Measurements from ENCODE around the gene PAXIP1.
"Not testable (repeated sequence)": the region's sequence is repeated elsewhere in the genome, so short reads cannot be mapped to it uniquely, and the experiment has no call there.

The PAXIP1 gene, protein sequence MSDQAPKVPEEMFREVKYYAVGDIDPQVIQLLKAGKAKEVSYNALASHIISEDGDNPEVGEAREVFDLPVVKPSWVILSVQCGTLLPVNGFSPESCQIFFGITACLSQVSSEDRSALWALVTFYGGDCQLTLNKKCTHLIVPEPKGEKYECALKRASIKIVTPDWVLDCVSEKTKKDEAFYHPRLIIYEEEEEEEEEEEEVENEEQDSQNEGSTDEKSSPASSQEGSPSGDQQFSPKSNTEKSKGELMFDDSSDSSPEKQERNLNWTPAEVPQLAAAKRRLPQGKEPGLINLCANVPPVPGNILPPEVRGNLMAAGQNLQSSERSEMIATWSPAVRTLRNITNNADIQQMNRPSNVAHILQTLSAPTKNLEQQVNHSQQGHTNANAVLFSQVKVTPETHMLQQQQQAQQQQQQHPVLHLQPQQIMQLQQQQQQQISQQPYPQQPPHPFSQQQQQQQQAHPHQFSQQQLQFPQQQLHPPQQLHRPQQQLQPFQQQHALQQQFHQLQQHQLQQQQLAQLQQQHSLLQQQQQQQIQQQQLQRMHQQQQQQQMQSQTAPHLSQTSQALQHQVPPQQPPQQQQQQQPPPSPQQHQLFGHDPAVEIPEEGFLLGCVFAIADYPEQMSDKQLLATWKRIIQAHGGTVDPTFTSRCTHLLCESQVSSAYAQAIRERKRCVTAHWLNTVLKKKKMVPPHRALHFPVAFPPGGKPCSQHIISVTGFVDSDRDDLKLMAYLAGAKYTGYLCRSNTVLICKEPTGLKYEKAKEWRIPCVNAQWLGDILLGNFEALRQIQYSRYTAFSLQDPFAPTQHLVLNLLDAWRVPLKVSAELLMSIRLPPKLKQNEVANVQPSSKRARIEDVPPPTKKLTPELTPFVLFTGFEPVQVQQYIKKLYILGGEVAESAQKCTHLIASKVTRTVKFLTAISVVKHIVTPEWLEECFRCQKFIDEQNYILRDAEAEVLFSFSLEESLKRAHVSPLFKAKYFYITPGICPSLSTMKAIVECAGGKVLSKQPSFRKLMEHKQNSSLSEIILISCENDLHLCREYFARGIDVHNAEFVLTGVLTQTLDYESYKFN

DNA sequence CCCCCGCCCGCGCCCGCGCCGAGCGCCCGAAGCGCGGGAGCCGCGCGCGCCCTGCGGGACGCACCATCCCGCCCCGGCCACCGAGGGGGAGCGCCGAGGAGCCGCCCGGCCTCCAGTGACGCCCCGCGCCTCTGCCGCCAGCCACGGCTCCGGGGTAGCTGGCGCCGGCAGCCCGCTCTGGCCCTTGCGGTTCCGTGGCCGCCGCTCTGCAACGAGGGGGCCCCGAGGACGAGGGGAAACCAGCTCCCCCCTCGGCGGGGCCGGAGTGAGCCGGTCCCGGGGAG is at the start of gene PAXIP1:
Gene PAXIP1, minus strand, starts transcription at position 33 of the 284 bp plus-strand sequence. CDS start 195 bp downstream, outside the sequence.
- DNase-seq (ENCODE audit: low spot score) = no peak

DNA sequence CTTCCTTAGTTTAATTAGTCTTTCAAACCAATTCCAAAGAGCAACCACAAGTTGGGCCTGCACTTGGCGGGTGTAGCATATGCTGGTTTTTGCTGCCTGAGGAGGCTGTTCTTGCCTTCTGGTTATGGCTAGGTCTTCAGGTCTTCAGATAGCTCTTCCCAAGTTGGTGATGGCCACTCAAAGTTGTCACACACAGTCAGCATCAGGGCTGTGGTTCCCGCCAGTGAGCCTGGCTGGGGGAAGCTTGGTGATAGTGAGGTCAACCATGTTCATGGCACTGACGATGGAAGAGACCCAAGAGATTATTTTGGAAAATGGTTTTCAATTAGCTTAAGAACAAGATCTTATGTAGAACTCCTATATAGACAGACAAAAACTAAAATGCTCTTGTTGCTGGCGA is 48.4 kb upstream of the PAXIP1 start:
- DNase-seq (ENCODE audit: low spot score) = no peak

DNA sequence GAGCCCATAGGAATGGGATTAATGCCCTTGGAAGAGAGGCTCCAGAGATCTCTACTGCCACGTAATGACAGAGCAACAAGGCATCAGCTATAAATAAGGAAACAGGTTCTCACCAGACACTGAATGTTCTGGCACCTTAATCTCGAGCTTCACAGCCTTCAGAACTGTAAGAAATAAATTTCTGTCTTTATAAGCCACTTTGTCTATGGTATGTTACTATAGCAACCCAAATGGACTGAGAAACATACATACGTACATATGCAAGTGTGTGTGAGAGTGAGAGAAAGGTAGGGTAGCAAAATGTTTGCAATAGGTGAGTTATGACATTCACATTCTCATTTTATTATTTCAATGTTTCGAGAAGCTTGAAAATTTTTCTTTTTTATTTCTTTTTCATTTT is 45.1 kb upstream of the PAXIP1 start:
- DNase-seq (ENCODE audit: low spot score) = no peak

DNA sequence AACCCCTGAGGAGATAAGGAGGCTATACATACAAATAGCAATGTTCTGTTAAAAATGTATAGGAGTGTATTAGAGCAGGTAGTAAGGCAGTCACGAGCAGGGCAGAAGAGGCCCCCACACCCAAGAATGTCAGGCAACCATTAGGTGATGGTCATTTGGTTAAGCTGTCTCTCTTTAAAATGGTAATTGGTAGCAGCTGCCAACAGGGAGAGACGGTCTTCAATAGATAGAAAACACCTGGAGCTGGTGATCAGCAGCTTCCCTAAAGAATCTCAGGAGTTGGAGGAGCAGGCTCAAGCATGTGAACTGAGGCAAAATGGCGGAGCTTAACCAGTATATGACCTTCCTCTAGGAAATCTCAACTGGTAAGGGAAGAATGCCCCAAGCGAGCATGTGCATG is 40.8 kb upstream of the PAXIP1 start:
- no peak for DNase-seq (ENCODE audit: low spot score)

DNA sequence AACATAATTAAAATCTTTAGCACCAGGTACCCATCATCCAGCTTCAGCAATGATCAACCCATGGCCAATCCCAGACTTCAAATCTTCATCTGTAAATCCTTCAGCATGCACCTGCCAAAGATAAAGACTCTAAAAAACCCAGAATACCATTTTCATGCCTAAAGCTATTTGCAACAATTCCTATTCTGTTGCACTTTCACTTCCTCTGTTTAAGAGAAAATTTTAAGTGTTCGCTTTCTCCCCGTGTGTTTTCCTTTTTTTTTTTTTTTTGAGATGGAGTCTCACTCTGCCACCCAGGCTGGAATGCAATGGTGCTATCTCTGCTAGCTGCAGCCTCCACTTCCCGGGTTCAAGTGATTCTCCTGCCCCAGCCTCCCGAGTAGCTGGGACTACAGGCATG is 35.4 kb upstream of the PAXIP1 start:
- DNase-seq (ENCODE audit: low spot score) = no peak

DNA sequence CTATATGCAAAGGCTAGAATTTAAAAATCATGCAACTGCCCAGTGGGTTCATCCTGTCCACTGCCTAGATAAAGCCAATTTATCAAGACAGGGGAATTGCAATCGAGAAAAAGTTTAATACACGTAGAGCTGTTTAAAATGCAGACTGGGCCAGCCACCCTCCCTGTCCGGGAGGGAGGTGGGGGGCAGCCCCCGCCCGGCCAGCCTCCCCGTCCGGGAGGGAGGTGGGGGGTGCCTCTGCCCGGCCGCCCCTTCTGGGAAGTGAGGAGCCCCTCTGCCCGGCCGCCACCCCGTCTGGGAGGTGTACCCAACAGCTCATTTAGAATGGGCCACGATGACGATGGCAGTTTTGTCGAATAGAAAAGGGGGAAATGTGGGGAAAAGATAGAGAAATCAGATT is 31.6 kb upstream of the PAXIP1 start:
- not testable (repeated sequence) for DNase-seq (ENCODE audit: low spot score)

DNA sequence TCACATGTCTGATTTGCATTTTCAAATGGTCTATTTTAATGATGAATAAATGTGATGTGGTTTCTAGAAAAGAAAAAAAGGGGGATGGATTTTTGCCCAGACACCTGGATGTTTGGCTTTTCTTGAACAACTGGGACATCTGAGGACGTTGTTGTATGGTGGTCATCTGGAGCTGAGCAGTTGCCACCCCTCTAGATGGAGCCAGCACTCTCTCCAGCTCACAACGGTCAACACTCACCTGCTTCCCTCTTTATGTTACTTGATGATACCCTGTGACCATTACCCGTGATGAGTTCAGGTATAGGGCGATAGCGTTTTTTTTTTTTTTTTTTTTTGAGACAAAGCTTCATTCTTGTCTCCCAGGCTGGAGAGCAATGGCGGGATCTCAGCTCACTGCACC is 30.1 kb upstream of the PAXIP1 start:
- no peak for DNase-seq (ENCODE audit: low spot score)

DNA sequence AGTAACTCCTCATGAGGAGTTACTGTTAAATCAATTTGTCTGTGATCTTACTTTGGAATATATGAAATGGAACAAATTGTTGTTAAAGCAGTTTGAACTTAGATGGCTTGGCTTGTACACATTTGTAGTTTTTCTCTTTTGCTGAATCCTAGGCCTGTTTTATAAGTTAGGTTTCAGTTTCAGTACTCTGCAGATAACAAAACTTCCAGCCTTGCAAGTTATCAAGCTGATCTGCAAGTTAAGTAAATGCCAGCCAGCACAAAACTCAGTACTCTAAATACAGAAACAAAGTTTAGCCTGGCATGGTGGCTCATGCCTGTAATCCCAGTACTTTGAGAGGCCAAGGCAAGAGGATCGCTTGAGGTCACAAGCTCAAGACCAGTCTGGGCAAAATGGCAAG is 25.0 kb upstream of the PAXIP1 start:
- no peak for DNase-seq (ENCODE audit: low spot score)

DNA sequence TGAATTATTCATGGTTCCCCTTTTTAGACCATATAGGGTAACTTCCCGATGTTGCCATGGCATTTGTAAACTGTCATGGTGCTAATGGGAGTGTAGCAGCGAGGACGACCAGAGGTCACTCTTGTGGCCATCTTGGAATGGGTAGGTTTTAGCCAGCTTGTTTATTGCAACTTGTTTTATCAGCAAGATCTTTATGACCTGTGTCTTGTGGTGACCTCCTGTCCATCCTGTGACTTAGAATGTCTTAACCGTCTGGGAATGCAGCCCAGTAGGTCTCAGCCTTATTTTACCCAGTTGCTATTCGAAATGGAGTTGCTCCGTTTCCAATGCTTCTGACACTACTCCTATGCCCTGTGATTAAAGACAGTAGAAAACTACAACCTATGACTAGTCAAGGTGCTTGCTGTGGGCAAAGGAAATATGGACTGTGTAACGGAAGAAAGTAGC is 18.8 kb upstream of the PAXIP1 start:
- no peak for DNase-seq (ENCODE audit: low spot score)

DNA sequence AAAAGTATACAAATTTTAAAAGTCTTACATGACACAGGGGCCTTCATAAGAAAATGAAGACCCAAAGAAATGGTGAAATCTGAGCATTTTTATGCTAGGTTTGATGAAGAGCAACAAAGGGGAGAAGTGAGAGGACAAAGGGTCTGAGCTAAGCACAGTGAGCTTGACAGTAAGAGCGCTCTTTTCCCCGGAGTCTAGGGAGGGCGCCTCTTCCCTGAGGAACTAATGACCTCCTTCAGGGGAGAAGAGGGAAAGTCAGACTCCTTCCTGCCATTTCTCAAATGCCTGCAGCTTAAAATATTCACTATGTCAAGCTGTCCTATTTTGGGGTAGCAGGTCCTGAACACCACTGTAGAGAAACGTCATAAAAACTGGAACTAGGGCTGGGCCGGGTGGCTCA is 18.1 kb upstream of the PAXIP1 start:
- DNase-seq (ENCODE audit: low spot score) = no peak

DNA sequence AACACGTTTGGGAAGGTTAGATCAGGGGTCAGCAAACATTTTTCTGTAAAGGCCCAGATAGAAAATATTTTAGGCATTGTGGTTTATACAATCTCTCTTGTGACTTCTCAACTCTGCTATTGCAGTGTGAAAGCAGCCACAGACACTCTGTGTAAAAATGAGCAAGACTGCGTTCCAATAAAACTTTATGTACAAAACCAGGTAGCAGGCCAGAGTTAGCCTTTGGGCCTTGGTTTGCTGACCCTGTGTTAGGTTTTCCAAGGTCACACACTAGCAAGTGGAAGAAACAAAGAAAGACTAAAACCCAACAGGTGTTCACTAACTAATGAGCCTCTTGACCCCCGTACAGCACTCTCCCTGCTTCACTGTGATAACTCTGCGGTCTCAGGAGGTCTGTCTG is 14.9 kb upstream of the PAXIP1 start:
- no peak for DNase-seq (ENCODE audit: low spot score)

DNA sequence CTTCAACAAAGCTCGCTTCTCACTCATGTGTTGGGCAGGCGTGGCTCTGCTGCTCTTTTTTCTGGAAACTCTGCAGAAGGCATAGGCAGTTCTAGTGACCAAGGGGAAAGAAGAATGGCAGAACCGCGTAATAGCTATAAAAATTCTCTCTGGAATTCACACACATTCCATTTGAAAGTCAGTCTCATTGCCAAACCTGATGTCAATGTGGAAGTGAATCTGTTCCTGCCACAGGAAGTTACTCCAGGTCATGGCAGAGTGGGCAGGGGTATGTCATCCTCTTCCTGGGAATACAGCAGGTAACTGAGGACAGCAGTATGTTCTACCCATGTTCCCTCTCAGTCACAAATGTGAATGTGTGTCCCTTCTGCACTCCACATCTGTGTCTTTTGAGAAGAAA is 8.2 kb upstream of the PAXIP1 start:
- DNase-seq (ENCODE audit: low spot score) = no peak

DNA sequence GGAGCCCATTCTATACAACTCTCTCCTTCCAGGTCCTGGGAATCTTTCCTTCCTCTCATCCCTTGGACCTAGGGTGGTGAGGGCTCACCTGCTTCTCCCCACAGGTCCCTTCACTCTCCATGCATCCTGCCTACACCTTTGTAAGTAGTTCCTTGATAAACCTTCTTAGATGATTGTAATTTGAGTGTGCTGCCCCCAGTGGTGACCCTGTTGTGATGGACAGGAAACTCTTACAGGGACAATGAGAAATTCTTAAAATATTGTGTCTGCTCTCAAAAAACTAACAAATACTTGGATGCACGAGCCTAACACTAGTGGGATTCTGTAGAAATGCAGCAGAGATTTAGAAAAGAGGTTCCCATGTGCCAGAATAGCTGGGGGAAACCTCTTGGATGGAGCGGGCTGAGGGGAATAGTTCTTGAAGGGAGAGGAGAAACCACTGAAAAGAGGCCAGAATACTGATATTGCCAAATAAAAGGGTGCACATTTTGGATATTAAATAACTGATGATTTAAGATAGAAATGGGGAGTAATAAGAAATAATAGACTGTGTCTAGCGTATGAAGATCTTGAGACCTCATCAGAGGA is 6.7 kb upstream of the PAXIP1 start:
- no peak for DNase-seq (ENCODE audit: low spot score)

DNA sequence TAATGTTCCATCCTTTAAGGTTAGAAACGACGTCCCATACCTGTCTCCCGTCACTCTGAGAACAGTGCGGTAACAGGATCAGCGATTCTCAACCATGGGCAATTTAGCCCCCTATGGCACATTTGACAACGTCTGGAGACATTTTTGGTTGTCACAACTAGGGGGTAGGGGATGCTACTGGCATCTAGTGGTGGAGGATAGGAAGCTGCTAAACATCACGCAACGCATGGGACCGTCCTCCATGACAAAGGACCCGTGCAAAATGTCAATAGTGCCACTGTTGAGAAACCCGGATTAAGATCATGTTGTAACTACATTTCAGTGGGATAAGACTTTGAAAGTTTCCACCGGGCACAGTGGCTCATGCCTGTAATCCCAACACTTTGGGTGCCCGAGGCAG is 5.0 kb upstream of the PAXIP1 start:
- DNase-seq (ENCODE audit: low spot score) = no peak

DNA sequence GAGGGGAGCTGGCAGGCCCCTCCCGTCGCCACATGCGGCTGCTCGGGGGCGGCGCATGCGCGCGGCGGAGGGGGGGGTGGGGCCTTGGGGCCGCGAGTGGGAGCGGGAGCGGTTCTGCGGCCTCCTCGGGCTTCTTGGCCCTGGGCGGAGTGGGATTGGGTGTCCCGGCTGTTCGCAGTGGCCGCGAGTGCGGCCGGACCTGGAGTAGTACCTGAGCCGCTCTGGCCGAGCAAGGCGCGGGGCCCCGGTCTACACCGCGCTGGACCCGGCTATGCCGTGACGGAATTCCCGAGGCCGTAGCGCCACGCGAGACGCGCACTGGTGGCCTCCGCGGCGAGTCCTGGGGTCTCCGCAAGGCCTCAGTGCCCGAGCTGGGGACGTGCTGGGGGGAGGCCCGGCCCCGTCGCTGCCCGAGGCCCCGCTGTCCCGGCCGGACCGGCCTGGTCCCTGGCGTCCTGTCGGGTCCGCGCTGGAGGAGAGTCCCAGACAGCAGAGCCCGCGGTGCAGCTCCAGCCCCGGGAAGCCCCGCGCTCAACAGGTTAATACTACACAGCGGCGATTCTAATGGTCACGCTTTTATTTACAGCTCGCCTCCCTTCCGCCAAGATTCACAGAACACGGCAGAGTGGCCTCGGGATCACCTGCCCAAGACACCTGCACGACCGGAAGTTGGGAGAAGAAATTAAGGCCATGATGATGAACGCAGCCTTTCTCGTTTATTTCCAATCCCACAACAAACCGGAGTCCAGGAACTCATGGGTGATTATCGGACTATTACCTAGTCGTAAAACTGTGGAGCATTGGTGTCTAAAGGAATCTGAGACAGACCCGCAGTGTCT is 671 bp upstream of the PAXIP1 start:
- DNase-seq (ENCODE audit: low spot score) = peak; percentile 77

DNA sequence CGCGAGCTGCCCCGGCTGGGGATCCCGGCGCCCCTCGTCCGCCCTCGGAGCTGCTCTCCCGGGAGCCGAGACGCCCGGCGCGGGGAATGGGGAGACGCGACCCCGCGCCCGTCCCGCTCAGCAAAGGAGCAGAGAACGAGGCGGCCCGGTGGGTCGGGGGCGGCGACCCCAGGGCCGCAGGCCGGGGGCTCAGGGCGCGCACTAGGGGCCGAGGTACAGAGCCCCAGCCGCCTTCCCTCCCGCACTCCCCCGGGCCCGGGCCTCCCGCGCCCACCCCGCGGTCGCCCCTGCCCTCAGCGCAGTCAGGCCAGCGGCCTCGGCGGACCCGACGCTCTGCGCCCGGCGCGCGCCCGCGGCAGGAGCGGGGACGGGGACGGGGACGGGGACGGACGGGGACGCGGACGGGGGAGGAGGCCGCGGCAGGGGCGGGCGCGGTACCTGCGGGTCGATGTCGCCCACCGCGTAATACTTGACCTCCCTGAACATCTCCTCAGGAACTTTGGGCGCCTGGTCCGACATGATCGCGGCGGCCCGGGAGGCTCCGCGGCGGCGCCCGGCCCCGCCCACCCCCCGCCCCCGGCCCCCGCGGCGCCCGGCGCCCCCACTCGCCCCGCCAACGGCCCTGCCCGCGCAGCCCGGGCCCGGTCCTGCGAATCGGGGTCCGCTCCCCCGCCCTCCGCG is 373 bp downstream of the PAXIP1 start:
- no peak for DNase-seq (ENCODE audit: low spot score)

DNA sequence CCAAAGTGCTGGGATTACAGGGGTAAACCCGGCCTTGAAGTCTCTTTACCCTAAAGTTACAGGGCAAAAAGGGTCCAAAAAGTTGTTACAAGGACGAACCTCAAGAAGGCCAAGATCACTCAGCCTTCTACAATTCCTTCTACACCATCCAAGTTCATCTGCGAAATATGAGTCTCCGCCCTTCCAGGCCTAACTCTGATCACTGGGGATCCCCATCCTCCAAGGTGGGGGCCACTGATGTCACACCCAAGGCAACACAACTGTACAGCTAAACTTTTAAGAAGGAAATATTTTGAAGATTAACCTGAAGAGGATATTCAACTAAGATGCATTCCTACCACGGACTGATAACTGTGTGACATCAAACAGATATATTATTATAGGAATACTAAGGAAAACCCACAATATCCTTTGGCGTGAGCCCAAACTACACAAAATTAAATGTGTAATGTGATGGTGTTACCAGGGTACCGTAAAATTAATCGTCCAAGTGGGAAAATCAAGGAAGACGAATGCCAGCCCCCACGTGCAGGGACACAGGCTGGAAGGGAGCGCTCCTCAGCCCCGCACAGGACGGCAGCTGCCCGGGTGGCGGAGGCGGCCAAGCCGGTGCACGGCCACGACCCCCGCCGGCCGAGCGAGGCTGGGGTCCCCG is 1.0 kb downstream of the PAXIP1 start:
- no peak for DNase-seq (ENCODE audit: low spot score)

DNA sequence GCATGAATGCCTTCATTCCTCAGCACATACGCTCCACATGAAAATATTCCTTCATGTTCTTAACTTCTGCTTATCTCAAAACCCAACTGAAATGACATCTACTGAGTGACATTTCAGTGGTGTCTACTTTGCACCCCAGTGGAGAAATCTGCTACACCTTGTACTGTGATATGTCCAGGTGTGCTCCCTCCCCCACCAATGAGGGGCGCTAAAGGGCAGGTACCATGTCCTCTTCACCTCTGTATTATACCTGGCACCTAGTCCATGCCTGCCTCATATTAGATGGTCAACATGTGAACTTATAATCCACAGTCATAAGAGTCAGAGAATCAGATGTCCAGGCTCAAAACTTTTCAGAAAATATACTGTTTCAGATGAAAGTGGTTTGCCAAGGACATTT is 2.1 kb downstream of the PAXIP1 start:
- DNase-seq (ENCODE audit: low spot score) = no peak

DNA sequence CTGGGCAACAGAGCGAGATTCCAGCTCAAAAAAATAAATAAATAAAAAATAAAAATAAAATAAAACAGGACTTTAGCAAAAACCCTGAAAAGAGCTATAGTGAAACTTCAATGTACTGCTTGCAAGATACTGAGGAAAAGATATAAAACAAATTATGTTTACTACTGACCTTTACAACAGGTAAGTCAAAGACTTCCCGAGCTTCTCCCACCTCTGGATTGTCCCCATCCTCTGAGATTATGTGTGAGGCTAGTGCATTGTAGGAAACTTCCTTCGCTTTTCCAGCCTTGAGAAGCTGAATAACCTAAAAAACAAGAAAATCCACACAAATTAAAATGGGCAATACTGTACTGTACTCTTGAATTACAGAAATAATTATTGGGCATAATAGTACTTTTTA is 4.4 kb downstream of the PAXIP1 start:
- no peak for DNase-seq (ENCODE audit: low spot score)

DNA sequence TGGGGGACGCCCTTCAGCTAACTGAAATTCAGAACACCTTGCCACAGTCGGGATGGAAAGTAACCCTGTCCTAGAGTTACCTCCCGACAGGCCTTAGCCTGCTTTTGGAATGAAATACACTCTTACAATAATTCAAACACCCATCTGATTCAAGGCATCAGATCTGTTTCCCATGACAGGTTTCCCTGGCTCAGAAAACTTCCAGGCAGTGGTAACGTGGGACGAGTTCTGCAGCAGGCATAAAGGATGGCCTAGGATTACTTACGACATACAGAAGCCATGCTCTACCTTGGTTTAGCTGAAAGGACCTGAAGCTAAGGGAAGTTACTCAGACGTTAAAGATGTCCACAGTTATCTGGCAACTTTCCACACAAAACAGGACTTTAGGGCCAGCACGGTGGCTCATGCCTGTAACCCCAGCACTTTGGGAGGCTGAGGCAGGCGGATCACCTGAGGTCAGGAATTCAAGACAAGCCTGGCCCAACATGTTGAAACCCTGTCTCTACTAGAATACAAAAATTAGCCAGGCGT is 5.0 kb downstream of the PAXIP1 start:
- no peak for DNase-seq (ENCODE audit: low spot score)

Measured in COLO829 (cell line).